CD4-positive, alpha-beta T cell treated with Interleukin-15 for 4 hours (primary cell): ENCODE measurements around the gene ST6GALNAC4.

ENCODE experiments used
- DNase-seq: peaks from one replicate; pipeline ENCODE4 v3.0.0-alpha.2; 2020; ENCODE audit warnings: low spot score

Gene ST6GALNAC4

DNA sequence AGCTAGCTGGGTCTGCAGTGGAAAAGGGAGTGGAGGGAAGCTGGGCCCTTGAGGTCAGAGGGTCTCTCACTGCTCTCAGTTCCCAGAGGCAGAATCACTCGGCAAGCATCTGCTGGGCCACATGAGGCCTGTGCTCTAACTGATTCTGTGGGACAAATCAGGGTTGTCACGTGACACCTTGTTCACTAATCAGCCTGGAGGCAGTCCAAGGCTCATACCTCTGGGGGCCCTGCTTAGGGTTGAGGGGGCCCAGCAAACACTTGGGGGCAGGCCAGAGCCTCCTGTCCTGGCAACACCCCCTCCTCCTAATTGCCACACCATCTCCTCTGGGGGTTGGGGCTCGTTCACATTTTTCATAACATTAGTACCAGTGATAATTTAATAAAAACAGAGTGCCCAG is 29.9 kb upstream of the ST6GALNAC4 start:
- DNase-seq, result no peak

DNA sequence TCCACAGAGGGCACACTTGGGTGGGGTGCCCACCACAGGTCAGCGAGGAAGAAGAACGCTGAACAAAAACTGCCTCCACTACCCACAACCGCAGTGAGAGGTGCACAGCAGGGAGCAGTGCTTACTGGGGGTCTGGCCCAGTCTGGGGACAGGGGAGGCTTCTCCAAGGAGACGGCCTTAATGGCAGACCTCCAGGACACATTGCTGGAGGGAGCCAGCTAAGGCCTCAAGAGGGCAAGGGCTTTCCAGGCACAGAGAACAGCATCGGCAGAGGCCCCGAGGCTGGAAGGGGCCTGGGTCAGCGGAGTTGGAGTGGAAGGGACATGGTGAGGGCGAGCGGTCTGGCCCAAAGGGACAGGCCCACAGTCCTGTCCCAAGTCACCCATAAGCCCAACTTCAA is 29.1 kb upstream of the ST6GALNAC4 start:
- no peak for DNase-seq

DNA sequence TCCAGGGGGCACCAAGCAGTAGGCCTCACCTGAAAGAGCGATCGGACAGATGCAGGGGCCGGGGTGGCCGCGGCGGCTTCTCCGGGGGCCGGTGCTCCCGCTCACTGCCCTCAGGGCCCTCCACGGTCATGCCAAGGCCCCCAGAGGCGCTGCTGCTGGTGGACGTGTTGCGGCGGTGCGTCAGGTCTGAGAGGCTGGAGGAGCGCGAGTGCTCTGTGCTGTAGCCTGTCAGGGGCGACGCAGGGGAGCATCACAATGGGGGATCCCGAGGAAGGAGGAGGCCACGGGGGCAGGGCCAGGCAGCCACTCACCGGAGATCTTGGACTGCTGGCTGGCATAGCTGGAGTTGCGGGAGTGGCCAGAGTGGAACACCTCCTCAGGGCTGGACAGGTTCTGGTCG is 28.5 kb upstream of the ST6GALNAC4 start:
- no peak for DNase-seq

DNA sequence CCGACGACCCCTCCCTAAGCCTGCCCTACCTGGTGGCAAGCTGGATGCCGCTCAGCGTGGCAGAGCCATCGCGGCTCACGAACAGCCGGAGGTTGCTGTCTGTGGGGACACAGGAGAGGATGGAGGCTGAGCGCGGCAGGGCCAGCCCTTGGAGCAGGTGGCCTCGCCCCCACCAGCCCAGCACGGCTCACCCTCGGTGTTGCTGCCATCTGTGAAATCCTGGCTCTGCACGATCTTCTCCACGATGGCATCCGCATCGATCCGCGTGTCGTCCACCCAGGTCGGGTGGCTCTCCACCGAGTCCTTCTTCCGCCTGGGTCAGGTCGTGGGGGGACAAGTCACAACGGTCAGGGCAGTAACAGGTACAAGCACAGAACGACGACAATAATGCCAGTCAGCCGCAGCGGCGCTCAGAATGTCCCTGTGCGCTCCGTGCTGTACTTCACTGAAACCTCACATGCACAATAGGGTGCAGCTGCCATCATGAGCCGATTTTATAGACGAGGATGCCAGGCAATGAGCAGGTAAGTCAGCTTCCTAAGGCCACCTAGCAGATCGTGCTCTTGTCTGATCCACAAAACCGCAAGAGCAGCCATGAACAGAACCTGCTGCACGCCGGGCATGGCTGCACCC is 27.9 kb upstream of the ST6GALNAC4 start:
- no peak for DNase-seq

DNA sequence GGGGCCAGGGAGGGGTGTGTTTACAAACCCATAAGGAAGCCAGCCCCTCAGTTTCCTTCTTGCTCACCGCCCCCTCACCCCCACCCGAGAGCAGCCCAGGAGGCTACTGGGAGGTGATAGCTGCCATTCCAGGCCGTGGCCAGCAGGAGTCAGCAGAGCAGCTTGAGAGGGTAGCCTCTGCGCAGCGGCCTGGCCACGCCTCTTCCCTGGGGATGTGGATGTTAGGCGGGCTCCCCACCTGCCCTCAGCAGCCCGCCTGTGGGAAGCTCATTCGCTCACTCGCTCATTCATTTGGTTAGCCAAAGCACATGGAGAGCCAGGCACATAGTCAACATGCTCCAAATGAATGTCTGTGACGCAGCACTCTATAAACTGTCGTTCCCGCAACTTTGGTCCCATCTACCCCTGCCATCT is 26.9 kb upstream of the ST6GALNAC4 start:
- peak; percentile 72 for DNase-seq

DNA sequence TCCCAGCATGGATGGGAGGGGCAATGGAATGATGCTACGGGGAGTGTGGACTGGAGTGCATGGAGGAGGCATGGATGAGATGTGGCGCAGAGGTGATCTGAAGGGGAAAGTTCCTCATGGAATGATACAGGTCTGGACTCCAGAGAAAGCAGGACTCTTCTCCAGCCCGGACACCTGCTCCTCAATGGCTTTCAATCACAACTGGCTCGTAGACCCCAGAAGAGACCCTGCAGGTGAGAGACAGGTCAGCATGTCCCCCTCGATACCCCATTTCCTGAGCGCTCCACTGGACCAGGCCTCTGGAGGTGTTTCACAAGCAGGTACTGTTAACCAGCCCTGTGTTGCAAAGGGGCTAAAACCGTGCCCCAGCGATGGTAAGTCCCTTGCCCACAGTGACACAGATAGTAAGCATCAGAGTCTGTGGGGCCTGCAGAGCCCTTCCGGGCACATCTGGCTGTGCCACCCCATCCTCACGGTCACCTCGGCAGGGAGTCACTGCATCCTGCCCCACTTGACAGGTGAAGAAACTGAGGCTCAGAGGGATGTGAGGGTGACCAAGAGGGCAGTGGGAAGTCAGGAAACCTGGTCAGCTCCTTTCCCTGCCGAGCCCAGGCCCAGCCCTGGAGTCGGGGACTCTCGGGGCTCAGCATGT is 26.3 kb upstream of the ST6GALNAC4 start:
- no peak for DNase-seq

DNA sequence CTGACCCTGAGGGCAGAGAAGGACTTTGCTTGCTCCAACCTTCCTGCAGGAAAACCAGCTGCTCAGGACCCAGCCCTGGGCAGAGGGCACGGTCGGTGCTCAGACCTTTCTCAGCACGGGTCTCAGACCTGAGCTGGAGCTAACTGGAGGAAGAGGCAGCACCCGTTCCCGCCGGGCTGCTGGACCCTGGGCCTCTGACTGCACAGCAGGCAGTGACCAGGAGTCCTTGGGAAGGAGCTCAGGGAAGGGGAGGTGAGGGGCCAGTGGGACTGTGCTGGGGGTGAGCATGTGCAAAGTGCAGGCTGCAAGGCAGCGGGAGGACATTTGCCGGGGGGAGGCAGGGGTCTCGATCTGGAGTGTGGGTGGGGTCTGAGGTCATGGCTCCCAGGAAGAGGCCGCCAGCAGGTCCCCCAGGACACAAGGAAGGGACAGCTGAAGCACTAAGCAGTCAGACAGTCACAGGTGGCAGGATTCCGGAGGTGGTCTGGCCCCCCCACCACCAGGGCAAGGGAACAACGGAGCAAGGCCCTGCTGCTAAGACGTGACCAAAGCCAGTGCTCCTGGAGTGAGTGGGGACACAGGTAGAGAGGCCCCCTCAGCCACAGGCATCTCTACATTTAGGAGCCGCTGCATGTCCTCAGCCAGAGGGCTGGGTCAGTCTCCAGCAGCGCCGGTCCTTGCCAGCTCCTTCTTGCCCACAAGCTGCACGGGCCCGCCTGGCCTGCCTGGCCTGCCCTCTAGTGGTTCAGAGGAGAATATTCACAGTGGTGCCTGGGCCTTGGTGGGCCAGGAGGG is 25.6 kb upstream of the ST6GALNAC4 start:
- peak; percentile 53 for DNase-seq

DNA sequence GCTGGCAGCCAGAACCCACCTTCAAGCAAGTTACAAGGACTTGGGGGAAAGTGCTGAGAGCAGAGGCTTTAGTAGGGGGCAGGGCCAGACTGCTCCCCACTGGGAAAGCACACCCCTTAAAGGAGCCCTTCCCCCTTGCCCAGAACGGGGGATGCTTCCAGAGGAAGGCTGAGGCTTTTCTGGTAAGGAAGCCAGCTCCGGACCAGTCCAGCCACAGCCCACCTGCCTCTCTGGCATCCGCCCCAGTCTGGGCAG is 25.0 kb upstream of the ST6GALNAC4 start:
- DNase-seq, result no peak

DNA sequence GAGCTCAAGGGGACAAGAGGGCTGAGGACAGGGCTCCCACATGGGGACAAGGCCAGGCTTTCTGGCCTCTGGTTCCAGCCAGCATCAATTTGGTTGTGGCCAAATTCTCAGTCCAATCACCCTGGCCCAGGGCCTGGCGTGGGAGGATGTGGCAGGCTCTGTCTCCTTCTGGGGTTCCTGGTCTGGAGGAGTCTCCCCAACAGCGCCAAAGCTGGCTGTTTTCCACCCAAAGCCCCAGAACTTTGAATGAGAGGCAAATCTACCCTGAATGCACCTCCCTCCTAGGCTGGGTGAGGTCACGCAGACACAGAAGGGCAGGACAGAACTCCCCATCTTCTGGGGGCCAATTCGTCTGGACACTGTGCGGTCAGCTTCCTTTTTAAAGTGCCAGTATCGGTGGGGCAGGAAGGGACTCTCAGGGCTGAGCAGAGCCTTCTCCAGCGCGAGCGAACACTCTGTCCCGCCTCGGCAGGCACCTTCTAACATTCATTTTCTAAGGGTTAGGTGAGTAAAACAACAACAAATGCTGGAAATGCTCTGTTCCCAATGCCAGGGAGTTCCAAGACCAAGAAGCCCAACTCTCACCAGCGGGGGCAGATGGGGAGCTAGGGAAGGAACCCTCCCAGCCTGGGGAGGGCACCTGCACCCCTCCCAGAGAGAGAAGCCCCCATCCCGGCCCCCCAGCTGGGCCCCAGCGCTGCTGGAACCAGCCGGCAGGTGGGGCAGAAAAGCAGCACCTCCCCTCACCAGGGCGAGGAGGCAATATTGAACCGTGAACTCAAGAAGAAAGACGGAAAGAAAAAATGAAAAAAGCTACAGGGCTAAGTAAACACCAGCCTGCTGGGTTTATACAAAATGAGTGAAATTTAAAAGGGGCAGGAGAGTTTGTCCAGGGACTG is 24.5 kb upstream of the ST6GALNAC4 start:
- no peak for DNase-seq

DNA sequence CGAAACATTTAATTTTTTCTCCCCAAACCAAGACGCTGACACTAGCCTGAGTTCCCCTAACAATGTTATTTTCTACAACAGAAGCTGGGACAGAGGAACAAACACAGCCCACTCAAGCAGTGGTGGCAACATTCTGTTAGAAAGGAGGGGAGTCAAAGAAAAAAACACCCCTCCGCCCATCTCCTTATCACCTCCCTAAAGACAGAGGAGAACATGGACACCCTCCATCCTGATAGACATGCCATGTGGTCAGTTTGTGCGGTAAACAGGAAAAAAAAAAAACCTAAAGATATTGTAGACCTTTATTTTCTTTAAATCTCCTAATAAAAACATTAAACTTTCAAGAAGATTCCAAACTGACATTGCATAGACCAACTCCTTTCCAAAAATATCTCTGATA is 23.8 kb upstream of the ST6GALNAC4 start:
- no peak for DNase-seq

DNA sequence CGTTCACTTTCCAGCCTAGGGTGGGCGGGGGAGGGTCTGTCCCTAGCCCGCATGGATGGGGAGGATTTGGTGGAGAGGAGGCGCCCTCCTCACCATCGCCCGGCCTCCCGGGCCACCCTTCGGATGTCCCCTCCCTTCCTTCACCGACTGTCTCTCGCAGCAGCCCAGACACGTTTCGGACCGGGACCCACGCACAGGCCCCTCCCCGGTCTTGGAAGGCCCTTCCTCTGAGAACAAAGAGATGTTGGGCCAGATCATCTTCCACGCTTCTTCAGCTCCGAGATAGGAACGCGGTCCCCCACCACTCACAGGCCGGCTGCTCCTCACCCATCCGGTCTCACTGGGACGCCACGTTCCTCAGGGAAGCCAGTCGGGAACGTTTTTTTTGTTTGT is 21.5 kb upstream of the ST6GALNAC4 start:
- no peak for DNase-seq

DNA sequence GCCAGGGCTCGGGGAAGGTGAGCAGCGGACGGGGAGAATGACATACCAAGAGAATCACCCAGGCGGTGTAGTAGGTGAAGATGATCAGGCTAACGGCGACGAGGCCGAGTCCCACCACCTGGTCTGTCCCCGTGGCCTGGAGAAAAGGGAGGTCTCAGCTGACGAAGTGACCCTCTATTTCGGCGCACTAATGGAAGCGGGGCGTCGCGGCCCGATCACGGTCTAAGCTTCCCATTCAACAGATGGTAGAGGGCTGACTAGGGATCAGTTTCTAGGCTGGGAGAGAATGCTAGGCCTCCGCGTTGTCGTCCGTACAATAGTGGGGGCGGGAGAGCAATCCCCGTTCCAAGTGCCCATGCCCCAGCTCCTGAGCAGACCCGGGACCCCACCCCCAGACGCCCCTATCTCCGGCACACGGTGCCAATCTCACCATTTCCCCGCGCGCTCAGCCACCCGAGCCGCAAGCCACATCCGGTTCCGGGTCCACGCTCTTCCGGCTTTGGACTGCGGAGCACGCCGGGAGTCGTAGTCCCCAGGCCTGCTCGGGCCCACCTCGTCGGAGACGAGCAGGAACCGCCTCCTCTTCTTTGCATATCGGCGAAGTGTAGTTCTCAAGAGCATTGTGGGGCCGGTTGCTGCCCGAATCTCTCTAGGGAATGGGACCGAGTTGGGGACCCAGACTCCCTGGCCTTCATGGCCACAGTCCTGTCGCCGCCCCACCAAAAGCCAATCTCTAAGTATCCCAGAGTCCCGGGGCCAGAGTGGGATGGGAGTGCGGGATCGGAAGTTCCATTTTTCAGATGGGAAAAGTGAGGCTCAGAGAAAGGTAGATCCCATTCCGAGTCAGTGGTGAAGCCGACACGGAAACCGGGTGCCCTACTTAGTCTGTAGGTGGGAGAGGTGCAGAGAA is 20.8 kb upstream of the ST6GALNAC4 start, which contains the start of gene DPM2:
Gene DPM2 (minus strand): TSS at position 467 of the 910 bp plus-strand sequence. CDS start 34 bp downstream, at position 433.
- peak; percentile 82 for DNase-seq

DNA sequence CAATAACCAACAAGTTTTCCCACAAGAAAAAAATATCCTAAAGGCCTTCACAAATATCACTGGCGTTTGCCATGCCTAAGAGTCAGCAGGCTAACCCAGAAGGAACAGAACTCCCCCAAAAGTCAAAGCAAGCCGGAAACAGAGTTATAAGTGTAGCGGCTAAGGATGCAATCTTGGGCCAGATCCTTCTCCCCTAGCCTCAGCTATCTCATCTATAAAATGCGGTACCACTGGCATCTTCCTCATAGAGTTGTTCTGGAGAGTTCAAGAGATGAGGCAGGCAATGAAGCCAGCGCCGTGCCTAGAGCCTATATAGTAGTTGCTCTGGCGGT is 20.2 kb upstream of the ST6GALNAC4 start:
- DNase-seq, result no peak

DNA sequence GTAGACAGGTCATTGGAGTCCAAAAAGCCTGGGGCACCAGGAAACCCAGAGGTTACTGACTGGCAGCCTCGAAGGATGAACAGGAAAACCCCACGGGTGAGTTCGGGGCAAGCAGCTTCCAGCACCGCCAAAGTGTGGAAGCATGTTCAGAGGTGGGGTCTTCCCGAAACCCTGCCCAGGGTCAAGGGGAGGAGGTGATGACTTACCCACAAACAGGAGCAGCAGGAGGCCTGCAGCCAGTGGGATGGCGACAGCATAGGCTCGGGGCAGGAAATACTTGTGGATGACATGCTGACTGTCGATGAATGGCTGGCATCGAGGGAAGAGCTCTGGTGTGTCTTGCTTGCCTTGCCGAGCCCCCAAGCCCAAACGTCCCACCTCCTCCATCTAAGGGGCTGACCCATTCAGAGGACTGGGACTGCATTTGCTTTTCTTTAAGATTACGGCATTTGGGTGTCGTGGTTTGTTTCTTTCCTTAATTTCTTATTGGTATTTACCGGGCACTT is 19.6 kb upstream of the ST6GALNAC4 start:
- no peak for DNase-seq

DNA sequence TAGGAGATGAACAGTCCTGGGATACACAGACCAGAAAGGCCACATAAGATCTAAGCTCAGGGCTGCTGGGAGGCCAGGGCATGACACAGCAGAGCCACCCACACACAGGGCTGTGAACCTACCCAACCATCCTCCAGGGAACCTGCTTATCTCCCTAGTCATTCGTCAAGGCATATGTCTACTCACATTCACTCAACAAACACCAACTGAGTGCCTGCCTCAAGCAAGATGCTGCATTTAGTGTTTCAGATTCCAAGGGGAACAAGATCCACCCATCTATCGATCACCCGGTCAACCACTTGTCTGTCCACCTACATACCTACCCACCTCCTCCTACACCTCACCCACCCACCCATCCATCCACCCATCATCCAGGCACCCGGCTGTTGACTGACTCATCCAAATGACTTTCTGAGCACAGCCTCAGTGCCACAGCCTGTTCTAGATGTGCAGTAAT is 19.0 kb upstream of the ST6GALNAC4 start:
- no peak for DNase-seq

DNA sequence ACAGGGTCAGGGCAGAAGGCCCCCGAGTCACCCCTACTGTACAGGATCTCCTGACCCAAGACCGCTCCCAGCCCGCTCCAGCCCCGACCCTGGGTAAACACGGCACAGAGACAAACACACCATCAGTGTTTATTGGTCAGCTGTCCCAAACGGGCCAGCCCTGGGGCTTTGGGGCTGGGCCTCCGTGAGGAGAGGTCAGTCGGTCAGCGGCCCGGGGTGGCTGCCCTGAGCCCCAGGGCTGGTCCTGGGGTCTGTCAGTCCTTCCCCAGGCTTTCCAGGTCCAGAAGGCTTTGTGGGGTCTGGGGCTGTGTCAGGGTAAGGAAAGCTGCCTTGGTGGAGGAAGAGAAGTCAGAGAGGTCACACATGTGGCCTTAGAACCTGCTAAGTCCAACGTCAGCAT is 18.1 kb upstream of the ST6GALNAC4 start:
- no peak for DNase-seq

DNA sequence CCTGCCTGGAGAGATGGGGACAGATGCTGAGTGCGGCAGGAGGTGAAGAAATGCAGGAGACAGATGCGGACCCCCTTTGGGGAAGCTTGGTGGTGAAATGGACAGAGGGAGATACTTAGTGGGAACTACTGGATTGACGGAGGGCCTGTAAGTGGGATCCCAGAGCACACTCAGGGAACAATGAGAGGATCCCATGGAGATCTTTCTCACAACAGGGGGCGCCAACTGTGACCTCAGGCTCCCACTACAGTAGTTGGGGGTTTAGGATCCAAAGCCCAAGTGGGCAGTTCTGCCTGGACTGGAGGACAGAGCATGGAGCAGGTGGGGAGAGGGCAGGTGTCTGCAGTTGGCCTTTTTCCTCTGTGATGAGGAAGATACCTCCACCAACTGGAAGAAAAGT is 17.4 kb upstream of the ST6GALNAC4 start:
- no peak for DNase-seq

DNA sequence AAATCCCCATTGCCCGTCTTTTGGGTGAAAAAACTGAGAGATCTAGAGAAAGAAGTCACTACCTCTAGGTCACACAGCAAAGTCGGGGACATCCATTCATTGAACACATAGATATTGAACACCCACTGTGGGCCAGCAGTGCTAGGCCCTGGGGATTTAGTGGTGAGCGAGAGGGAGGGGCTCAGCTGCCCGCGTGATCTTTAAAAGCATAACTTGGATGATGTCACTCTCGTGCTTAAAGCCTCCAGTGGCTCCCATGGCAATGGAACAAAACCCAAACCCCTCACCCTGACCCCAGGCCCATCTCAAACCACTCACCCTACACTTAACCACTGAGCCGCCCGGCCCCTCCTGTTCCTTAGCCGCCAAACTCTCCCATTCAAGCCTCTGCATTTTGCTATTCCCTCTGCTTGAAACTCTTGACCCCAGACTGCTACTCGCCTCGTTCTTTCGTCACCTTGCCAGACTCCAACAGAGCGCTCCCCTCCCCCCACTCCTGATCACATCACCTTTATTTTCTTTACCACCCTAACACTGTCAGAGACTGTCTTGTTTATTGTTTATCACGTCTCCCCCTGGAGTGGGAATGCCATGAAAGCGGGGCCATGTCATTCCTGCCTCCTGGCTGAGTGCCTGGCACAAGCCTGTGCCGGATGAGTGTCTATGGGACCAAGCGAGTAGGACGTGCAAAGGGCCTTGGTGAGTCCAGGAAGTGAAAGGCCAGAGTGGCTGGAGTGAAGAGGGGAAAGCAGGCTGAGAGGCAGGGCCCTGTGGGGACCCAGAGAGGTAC is 14.4 kb upstream of the ST6GALNAC4 start:
- no peak for DNase-seq

DNA sequence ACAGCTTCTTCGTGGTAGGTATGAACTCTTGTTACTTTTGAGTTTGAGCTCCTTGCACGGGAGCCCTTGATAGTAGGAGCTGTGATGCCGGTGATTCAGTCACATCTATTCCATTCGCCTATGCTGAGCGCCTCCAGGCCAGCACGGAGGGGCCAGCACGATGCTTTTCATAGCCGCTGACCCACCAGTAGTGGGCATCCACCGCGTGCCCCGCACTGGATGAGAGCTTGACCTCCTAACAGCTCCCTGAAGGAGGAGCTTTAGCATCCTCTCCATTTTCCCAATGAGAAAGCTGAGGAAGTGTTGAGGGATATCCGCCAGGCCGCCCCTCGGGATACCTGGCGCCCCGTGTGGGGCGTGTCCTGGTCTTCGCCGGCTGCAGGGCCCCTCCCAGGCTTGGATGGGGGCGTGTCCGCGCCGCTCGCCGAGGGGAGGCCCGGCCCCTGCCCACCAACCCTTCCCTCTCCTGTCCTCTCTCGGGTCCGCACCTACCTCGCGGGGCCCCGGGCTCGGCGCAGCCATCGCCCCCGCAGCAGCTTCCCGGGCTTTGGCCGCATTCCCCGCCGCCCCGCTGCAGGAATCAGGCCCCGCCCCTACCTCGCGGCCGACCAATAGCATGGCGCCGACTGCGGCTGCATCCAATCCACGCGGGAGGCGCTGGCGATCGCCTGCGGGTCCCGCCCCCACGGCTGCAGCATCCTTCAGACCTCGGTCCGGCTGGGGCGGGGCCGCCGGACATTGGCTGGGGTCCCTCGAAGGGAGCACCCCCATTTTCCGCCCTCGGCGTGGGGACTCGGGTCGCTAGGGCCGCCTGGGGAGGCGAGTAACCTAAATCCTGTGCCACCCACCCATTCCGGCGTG is 13.6 kb upstream of the ST6GALNAC4 start, which contains the start of gene PIP5KL1:
Gene PIP5KL1 (minus strand): TSS at position 547 of the 861 bp plus-strand sequence. CDS start 25 bp downstream, at position 522.
- peak; percentile 60 for DNase-seq
